GM12873 (cell line): ENCODE results near the gene ZBTB40.

Source experiments
- TF ChIP-seq, protein P1 (sequence below): IDR thresholded peaks from 2 replicates; pipeline ENCODE4 v1.5.1; 2012; ENCODE audit warnings: low read depth, mild to moderate bottlenecking, moderate library complexity, low read length, control low read depth; ENCODE audit not compliant: insufficient read depth; ENCODE audit errors: missing control alignments

Gene ZBTB40

DNA sequence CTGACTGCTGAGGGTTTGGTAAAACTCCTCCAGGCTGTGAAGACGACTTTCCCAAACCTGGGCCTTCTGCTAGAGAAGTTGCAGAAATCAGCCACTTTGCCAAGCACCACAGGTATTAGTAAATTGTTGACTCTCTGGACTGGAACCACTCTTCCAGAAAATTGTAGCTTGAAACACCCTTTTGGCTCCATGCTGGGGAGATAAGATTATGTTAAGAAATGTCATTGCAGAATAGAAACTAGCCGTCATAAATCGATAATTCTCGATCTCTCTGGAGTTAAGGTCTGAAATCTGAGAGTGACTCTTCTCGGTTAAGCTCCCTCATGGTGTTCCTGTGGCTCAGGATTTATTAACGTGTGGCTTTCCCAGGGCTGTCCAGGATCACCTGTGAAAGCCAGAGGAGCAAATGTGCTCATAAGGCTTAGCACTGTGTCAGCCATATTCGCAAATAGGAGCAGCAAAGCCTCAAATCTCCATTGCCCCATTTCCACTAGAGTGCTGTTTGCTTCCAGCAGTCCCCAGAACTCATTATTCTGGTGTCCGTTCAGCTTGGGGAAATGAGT lies 54.6 kb downstream of the ZBTB40 start:
- TF ChIP-seq, protein P1, sequence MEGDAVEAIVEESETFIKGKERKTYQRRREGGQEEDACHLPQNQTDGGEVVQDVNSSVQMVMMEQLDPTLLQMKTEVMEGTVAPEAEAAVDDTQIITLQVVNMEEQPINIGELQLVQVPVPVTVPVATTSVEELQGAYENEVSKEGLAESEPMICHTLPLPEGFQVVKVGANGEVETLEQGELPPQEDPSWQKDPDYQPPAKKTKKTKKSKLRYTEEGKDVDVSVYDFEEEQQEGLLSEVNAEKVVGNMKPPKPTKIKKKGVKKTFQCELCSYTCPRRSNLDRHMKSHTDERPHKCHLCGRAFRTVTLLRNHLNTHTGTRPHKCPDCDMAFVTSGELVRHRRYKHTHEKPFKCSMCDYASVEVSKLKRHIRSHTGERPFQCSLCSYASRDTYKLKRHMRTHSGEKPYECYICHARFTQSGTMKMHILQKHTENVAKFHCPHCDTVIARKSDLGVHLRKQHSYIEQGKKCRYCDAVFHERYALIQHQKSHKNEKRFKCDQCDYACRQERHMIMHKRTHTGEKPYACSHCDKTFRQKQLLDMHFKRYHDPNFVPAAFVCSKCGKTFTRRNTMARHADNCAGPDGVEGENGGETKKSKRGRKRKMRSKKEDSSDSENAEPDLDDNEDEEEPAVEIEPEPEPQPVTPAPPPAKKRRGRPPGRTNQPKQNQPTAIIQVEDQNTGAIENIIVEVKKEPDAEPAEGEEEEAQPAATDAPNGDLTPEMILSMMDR = no peak

DNA sequence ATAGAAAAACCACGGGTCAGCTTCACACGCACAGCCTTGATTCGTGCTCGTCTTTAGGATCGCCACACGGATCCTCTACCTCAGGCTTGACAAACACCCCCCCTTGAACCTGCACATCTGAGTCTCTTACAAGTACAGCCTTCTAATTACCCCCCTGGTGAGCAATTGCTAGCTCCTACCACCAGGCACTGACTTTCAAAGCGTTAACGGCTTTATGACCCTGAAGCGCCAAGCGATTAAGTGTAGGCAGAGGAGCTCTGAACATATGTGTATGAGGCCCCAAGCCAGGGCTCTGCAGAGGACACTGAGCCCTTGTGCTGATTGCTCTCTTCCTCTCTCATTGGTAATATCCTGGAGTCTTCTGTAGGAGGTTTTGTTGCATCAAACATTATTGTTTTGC lies 55.9 kb downstream of the ZBTB40 start:
- TF ChIP-seq, protein P1 = no peak

DNA sequence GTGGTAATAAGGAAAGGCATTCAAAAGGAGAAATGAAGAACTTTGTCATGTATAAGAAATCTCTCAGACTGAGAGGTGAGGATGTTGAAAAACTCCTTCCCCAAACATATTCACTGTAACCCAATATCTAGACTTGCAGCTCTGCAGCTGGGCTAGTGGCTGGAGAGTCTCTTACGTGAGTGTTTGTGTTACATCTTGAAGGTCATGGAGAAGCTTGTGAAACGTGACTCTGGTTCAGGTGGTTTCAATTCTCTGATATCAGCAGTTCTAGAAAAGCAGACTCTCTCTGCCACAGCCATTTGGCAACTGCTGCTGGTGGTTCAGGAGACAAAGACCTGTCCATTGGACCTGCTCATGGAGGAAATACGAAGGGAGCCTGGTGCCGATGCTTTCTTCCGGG lies 56.7 kb downstream of the ZBTB40 start:
- TF ChIP-seq, protein P1 = no peak

DNA sequence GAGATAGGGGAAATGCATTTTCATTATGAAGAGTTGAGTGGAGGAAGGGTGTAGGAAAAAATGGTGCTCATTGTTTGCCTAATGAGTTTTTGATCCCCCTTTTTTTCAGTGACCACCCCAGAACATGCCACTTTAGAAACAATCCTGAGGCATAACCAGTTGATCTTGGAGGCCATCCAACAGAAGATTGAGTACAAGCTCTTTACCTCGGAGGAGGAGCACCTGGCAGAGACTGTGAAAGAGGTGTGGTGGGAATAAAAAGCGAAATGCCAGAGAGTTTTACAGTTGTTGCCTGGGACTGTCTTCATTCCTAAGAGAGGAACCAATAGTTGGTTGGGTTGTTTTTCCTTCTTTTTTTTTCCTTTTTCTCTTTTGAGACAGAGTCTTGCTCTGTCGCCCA lies 57.3 kb downstream of the ZBTB40 start:
- TF ChIP-seq, protein P1 = no peak

DNA sequence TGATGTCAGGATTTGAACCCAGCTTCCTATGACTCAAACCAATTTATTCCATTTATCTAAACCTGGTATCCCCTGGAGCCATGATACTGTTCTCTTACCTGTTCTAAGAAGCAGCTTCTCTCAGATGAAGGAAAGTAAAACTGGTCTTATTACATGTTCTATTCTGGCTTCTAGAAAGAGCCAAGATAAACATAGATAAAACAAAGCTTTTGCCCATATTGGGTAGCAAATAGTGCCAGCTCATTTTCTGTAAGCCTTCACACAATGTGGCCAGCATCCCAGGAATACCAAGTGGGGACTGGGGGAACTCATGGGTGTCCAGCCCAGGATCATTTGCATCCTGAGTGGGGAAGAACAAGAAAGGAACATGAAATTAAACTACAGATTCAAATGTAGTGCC lies 58.2 kb downstream of the ZBTB40 start:
- TF ChIP-seq, protein P1 = no peak

DNA sequence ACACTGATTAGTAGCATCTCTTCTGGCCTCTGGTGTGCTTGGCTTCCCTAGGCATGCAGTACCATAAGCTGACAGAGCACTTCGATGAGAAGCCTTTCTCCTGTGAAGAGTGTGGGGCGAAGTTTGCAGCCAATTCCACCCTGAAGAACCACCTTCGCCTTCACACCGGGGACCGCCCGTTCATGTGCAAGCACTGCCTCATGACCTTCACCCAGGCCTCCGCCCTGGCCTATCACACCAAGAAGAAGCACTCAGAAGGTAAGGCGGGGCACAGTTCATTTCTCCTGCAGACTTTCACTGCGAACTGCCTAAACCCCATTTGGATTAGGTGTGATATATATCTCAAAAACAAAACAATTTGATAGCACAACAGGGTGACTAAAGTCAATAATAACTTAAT lies 61.2 kb downstream of the ZBTB40 start:
- TF ChIP-seq, protein P1 = no peak

DNA sequence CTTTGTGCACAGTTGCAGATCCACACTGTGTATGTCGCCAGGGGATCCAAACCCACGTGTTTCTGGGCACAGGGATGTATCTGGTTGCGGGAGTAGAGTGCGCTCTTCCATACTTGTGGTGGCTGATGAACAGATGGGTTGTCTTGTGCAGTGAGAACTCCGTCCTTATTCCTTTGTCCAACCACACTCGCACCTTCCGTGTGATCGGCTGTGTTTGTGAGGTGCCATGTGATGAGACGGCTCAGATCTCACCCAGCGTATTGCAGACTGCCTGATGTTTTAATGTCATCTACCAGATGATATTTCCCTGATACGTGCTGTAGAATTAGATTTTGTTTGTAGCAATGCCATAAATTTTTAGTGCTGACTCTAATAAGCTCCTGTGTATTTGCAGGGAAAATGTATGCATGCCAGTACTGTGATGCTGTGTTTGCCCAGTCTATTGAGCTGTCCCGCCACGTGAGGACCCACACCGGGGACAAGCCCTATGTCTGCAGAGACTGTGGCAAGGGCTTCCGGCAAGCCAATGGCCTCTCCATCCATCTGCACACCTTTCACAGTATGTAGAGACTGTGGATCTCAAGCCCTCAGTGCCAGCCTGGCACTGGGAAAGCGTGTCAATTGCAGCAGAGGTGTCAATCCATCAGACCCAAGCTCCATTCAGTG lies 65.4 kb downstream of the ZBTB40 start:
- TF ChIP-seq, protein P1 = no peak

DNA sequence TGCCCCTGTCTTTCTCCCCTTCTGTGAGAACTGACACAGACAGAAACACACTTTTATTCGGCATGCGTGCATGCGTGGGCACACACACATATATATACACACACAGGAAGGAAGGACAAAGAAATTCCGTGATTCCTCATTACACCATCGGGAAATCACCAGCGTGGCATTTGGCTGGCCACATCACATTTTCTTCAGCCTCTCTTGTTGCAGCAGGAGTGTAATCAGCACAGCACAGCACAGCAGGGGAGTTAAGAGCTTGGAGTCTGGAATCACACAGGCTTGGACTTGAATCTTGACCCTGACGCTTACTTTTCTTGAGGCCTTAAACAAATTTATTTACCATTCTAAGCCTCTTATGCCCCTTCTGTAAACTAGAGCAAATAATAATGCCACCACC lies 66.3 kb downstream of the ZBTB40 start:
- TF ChIP-seq, protein P1 = no peak
